ENCODE data around the gene GPR82.
"Not testable (repeated sequence)": the region's sequence is repeated elsewhere in the genome, so short reads cannot be mapped to it uniquely, and the experiment has no call there.

- TF ChIP-seq CTCF (IDR thresholded peaks at IDR 0.05; ENCODE audit: low read length); EZH2 (IDR thresholded peaks at IDR 0.05; ENCODE audit: borderline replicate concordance, low read length): not testable (repeated sequence)
Observed at GRCh38 chrX:41719610-41720009, 4.4 kb upstream of the GPR82 start.
